ENCODE results near the gene RACK1.
"Not testable (repeated sequence)": the region's sequence is repeated elsewhere in the genome, so short reads cannot be mapped to it uniquely, and the experiment has no call there.

RACK1 gene

GRCh38 chr5:181212080-181212479, 31.6 kb downstream of the RACK1 start:
- DNase-seq: no peak

GRCh38 chr5:181211208-181211607, 32.5 kb downstream of the RACK1 start:
- no peak for DNase-seq

- DNase-seq: not testable (repeated sequence)
Observed at GRCh38 chr5:181210698-181211097, 33.0 kb downstream of the RACK1 start.

- not testable (repeated sequence) for DNase-seq
Observed at GRCh38 chr5:181210148-181210547, 33.6 kb downstream of the RACK1 start.

GRCh38 chr5:181209006-181209405, 34.7 kb downstream of the RACK1 start:
- DNase-seq: not testable (repeated sequence)

- DNase-seq: no peak
Observed at GRCh38 chr5:181207960-181208253, 35.8 kb downstream of the RACK1 start.

GRCh38 chr5:181207214-181207959, 36.3 kb downstream of the RACK1 start:
- DNase-seq: no peak

GRCh38 chr5:181205761-181206649, 37.7 kb downstream of the RACK1 start:
- no peak for DNase-seq

GRCh38 chr5:181204826-181205760, 38.6 kb downstream of the RACK1 start, which contains the start of gene TRIM7:
TRIM7 (minus strand) TSS chr5:181205196; CDS start chr5:181205110, 86 bp downstream.
- no peak for DNase-seq

- no peak for DNase-seq
Observed at GRCh38 chr5:181204113-181204825, 39.4 kb downstream of the RACK1 start.

GRCh38 chr5:181203777-181204112, 40.0 kb downstream of the RACK1 start:
- no peak for DNase-seq

- DNase-seq: no peak
Observed at GRCh38 chr5:181203093-181203711, 40.5 kb downstream of the RACK1 start.

GRCh38 chr5:181200816-181201215, 42.9 kb downstream of the RACK1 start:
- DNase-seq: no peak

GRCh38 chr5:181199881-181200638, 43.6 kb downstream of the RACK1 start:
- no peak for DNase-seq

GRCh38 chr5:181198905-181199519, 44.7 kb downstream of the RACK1 start:
- no peak for DNase-seq

- DNase-seq: no peak
Observed at GRCh38 chr5:181198106-181198685, 45.5 kb downstream of the RACK1 start.

GRCh38 chr5:181197326-181197951, 46.3 kb downstream of the RACK1 start:
- no peak for DNase-seq

- no peak for DNase-seq
Observed at GRCh38 chr5:181195249-181195761, 48.4 kb downstream of the RACK1 start.

- no peak for DNase-seq
Observed at GRCh38 chr5:181194489-181195248, 49.0 kb downstream of the RACK1 start.
